HUES48 (cell line): ENCODE data around the gene ZNF761.
"Not testable (repeated sequence)": the region's sequence is repeated elsewhere in the genome, so short reads cannot be mapped to it uniquely, and the experiment has no call there.

Experiments used
- H3K27ac ChIP-seq: one replicate; pipeline ENCODE4 v1.7.0; 2013; ENCODE audit warnings: low read depth, low read length, inconsistent platforms
- H3K27me3 ChIP-seq: 2 replicates; pipeline ENCODE4 v1.6.1; 2013; ENCODE audit warnings: mild to moderate bottlenecking, low read length; ENCODE audit not compliant: control insufficient read depth, insufficient read depth
- H3K36me3 ChIP-seq: 2 replicates; pipeline ENCODE4 v1.6.1; 2013; ENCODE audit warnings: low read length; ENCODE audit not compliant: control insufficient read depth, insufficient read depth
- H3K4me1 ChIP-seq: 2 replicates; pipeline ENCODE4 v1.6.1; 2013; ENCODE audit warnings: mild to moderate bottlenecking, low read length; ENCODE audit not compliant: control insufficient read depth, insufficient read depth
- H3K4me3 ChIP-seq: 2 replicates; pipeline ENCODE4 v1.5.1; 2013; ENCODE audit warnings: mild to moderate bottlenecking, low read depth, low read length
- H3K9ac ChIP-seq: 2 replicates; pipeline ENCODE4 v1.6.1; 2013; ENCODE audit warnings: mild to moderate bottlenecking, low read depth, low read length, moderate library complexity
- H3K9me3 ChIP-seq: 2 replicates; pipeline ENCODE4 v1.6.1; 2013; ENCODE audit warnings: low read length; ENCODE audit not compliant: control insufficient read depth, insufficient read depth

Gene ZNF761

DNA sequence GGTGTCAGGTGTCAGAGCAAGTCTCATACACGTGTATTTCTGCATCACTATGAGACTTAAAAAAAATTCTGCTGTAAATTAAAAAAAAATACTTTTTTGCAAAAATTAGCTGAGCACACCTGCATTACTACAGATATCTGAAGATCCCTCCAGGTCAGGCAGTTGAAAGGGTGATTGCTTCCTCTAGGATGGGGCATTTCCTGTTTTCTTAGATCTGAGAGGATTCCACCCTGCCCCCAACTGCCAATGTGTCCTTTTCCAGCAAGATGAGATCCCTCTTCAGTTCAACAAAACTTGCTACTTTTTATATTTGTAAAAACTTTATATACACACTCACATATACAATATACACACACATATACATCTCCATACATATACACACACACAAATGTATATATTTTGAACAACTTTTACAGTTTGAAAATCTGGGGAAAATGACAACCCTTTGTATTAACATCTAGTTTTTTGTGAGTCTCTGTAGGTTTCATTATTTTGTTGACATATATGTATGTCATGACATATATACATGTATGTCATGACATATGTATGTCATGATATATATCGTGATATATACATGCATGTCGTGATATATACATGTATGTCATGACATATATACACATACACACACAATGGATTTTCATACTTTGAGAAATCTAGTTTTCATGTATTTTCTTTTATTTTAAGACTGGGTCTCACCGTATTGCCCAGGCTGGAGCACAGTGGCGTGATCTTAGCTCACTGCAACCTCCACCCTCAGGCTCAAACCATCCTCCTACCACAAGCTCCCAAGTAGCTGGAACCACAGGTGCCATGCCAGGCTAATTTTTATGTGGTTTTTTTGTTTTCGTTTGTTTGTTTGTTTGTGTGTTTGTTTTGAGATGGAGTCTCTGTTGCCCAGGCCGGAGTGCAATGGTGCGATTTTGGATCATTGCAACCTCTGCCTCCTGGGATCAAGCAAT, 53.5 kb downstream of the ZNF761 start:
- no peaks in the 10 kb centered on the region for H3K27me3 ChIP-seq
- no peak overlapping the region for H3K9ac ChIP-seq
- no peaks in the 10 kb centered on the region; the same call in 1 of the 2 replicates for H3K4me1 ChIP-seq
- no peak overlapping the region for H3K27ac ChIP-seq
- H3K9me3 ChIP-seq, result peaks cover 16% of the 10 kb centered on the region
- H3K36me3 ChIP-seq, result peaks cover 56% of the 10 kb centered on the region
- H3K4me3 ChIP-seq, result no peak overlapping the region

DNA sequence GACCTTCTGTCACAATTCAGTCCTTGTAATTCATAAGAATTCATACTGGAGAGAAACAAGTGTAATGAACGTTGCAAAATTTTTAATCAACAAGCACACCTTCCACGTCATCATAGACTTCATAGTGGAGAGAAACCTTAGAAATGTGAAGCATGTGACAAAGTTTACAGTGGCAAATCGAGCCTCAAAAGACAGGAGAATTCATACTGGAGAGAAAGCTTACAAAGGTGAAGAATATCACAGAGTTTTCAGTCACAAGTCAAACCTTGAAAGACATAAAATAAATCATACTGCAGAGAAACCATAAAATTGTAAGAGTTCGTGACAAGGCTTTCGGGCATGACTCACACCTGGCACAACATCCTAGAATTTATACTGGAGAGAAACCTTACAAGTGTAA, 60.4 kb downstream of the ZNF761 start:
- Histone ChIP-seq H3K36me3 (peaks cover 61% of the 10 kb centered on the region), H3K27ac (no peak overlapping the region)

GRCh38 chr19:53497311-53498023, 65.7 kb downstream of the ZNF761 start:
- H3K27me3 ChIP-seq, result not testable (repeated sequence)

More for the DNA sequence above, 60.4 kb downstream of the ZNF761 start:
- H3K9me3 ChIP-seq, result peaks cover 17% of the 10 kb centered on the region; the same call in 1 of the 2 replicates
- no peaks in the 10 kb centered on the region for H3K4me1 ChIP-seq
- H3K9ac ChIP-seq, result no peak overlapping the region
- no peak overlapping the region for H3K4me3 ChIP-seq
- no peaks in the 10 kb centered on the region for H3K27me3 ChIP-seq

DNA sequence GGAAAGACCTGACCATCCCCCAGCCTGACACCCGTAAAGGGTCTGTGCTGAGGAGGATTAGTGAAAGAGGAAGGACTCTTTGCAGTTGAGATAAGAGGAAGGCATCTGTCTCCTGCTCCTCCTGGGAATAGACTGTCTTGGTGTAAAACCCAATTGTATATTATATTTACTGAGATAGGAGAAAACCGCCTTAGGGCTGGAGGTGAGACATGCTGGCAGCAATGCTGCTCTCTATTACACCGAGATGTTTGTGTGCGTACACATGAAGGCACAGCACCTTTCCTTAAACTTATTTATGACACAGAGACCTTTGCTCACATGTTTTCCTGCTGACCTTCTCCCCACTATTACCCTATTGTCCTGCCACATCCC, 66.2 kb downstream of the ZNF761 start:
- Histone ChIP-seq H3K27ac (peak overlapping the region; percentile 42), H3K36me3 (peaks cover 13% of the 10 kb centered on the region; the same call in 1 of the 2 replicates)
- not testable (repeated sequence) for H3K9me3 ChIP-seq, H3K27me3 ChIP-seq, H3K4me1 ChIP-seq, H3K4me3 ChIP-seq, H3K9ac ChIP-seq

More at GRCh38 chr19:53497311-53498023, 65.7 kb downstream of the ZNF761 start:
- H3K4me3 ChIP-seq, H3K9me3 ChIP-seq, H3K4me1 ChIP-seq, H3K9ac ChIP-seq: not testable (repeated sequence)
- H3K27ac ChIP-seq, result peak overlapping the region; percentile 0
- H3K36me3 ChIP-seq, result peaks cover 18% of the 10 kb centered on the region

DNA sequence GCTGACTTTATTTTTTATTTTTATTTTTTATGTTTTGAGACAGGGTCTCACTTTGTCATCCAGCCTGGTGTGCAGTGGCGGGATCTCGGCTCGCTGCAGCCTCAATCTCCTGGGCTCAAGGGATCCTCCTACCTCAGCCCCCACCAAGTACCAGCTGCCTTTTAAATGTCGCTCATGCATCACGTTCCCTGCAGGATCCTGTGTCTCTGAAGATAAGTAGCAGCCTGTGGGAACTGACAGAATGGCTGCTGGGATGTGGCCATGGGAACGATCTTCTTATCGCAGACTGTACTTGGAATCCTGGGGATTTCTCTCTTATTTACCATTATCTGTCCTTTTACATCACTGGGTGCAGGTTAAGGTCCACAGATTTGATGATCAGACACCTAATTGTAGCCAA, 71.4 kb downstream of the ZNF761 start:
- H3K9me3 ChIP-seq, H3K27ac ChIP-seq, H3K36me3 ChIP-seq, H3K4me1 ChIP-seq, H3K4me3 ChIP-seq, H3K27me3 ChIP-seq, H3K9ac ChIP-seq: not testable (repeated sequence)

GRCh38 chr19:53503671-53504364, 72.0 kb downstream of the ZNF761 start:
- not testable (repeated sequence) for H3K36me3 ChIP-seq, H3K27me3 ChIP-seq, H3K27ac ChIP-seq, H3K9me3 ChIP-seq, H3K4me1 ChIP-seq, H3K9ac ChIP-seq
- H3K4me3 ChIP-seq, result 0 out of 2 replicates have a peak overlapping the region, but pooled peaks have one; percentile 17

DNA sequence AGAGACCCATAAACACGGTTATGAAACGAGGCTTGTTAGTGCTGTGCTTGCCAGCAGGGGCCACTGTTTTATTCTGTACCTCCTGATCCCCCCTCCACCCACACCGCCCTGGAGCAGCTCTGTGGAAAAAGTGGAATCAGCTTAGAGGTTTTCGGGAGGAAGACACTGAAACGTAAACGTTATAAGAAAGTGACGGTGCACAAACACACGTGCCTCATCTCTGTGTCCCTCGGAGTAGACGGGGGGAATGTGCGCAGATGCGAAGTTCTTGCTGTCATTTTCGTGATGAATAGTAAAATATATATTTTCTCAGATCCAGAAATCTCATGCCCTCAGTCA, 72.5 kb downstream of the ZNF761 start:
- 0 out of 2 replicates have a peak overlapping the region, but pooled peaks have one; percentile 17 for H3K4me3 ChIP-seq
- H3K27ac ChIP-seq, H3K36me3 ChIP-seq, H3K9ac ChIP-seq, H3K9me3 ChIP-seq, H3K4me1 ChIP-seq, H3K27me3 ChIP-seq: not testable (repeated sequence)

DNA sequence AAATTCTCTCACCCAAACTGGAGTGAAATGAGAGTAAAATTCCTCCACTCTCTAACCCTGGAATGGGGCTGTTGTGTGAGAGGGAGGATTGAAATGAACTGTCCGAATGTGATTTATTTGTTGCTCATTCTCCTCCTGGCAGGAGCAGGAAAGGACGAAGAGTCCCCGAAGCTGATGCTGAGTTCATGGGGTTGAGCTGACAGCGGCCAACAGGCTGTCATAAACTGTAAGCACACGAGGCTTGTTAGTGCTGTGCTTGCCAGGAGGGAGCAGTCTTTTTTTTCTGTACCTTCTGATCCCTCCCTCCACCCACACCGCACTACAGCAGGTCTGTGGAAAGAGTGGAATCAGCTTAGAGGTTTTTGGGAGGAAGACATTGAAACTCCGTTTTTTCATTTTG, 73.1 kb downstream of the ZNF761 start:
- H3K36me3 ChIP-seq, result no peaks in the 10 kb centered on the region
- no peak overlapping the region for H3K4me3 ChIP-seq
- no peaks in the 10 kb centered on the region for H3K27me3 ChIP-seq
- peaks cover 5% of the 10 kb centered on the region for H3K4me1 ChIP-seq
- no peaks in the 10 kb centered on the region for H3K9me3 ChIP-seq
- H3K9ac ChIP-seq, result no peak overlapping the region
- no peak overlapping the region for H3K27ac ChIP-seq

GRCh38 chr19:53506728-53507127, 74.9 kb downstream of the ZNF761 start:
- H3K4me3 ChIP-seq, result no peak overlapping the region
- no peaks in the 10 kb centered on the region for H3K27me3 ChIP-seq
- no peaks in the 10 kb centered on the region for H3K36me3 ChIP-seq
- H3K4me1 ChIP-seq, result peaks cover 7% of the 10 kb centered on the region
- H3K9ac ChIP-seq, result no peak overlapping the region
- no peaks in the 10 kb centered on the region for H3K9me3 ChIP-seq
- H3K27ac ChIP-seq, result no peak overlapping the region
